GM23338 (cell line): ENCODE results near the gene DOCK1. TPM values are rescaled to one million over a fixed set of nuclear protein-coding genes. Genes with fewer than 3 reads are reported as not detected.

Experiments used
- ATAC-seq: fragments of 200-7000 bp; cut with Tn5 transposase; 3 replicates; pipeline ENCODE4 v1.9.1; 2020
- DNase-seq: peaks from one replicate; pipeline ENCODE4 v3.0.0-alpha.2; 2015; ENCODE audit warnings: low spot score
- H2AFZ ChIP-seq: fragments of 200-600 bp; sonication (generic); 2 replicates; pipeline ENCODE4 v1.8.0; 2016; ENCODE audit warnings: antibody characterized with exemption, mild to moderate bottlenecking, moderate library complexity
- H3F3A ChIP-seq: fragments of 200-600 bp; sonication (generic); replicated peaks from 2 replicates; pipeline ENCODE4 v1.8.0; 2017; ENCODE audit warnings: antibody characterized with exemption, mixed run types, low read depth
- H3K27ac ChIP-seq: fragments of 200-600 bp; sonication (generic); 2 replicates; pipeline ENCODE4 v1.6.1; 2016; ENCODE audit warnings: low read depth
- H3K27me3 ChIP-seq: fragments of 200-600 bp; sonication (generic); 2 replicates; pipeline ENCODE4 v1.8.0; 2016; ENCODE audit warnings: mild to moderate bottlenecking, mixed run types, moderate library complexity; ENCODE audit not compliant: insufficient read depth
- H3K36me3 ChIP-seq: fragments of 200-600 bp; sonication (generic); 2 replicates; pipeline ENCODE4 v1.8.0; 2016; ENCODE audit warnings: mild to moderate bottlenecking; ENCODE audit not compliant: insufficient read depth
- H3K4me1 ChIP-seq: fragments of 200-600 bp; sonication (generic); 2 replicates; pipeline ENCODE4 v1.8.0; 2016; ENCODE audit warnings: mild to moderate bottlenecking, moderate library complexity; ENCODE audit not compliant: insufficient read depth
- H3K4me2 ChIP-seq: fragments of 200-600 bp; sonication (generic); 2 replicates; pipeline ENCODE4 v1.7.1; 2017; ENCODE audit warnings: mixed run types
- H3K4me3 ChIP-seq: fragments of 200-600 bp; sonication (generic); 2 replicates; pipeline ENCODE4 v1.6.1; 2016; ENCODE audit warnings: mixed run types
- H3K79me2 ChIP-seq: fragments of 200-600 bp; sonication (generic); replicated peaks from 2 replicates; pipeline ENCODE4 v1.8.0; 2017; ENCODE audit warnings: mild to moderate bottlenecking; ENCODE audit not compliant: insufficient read depth
- H3K9me2 ChIP-seq: fragments of 200-600 bp; sonication (generic); 2 replicates; pipeline ENCODE4 v1.8.0; 2017; ENCODE audit not compliant: insufficient read depth
- H4K20me1 ChIP-seq: fragments of 200-600 bp; sonication (generic); replicated peaks from 2 replicates; pipeline ENCODE4 v1.8.0; 2017; ENCODE audit warnings: mild to moderate bottlenecking; ENCODE audit not compliant: insufficient read depth
- H3K27ac Mint-ChIP-seq: 2 replicates; pipeline ENCODE4 v1.8.0; 2020; ENCODE audit warnings: inconsistent platforms, mild to moderate bottlenecking, moderate library complexity, mixed read lengths
- H3K27me3 Mint-ChIP-seq: 3 replicates; pipeline ENCODE4 v1.8.0; 2022; ENCODE audit warnings: low read depth, mild to moderate bottlenecking, moderate library complexity, mixed read lengths, inconsistent platforms; ENCODE audit not compliant: insufficient read depth, poor library complexity
- H3K36me3 Mint-ChIP-seq: 3 replicates; pipeline ENCODE4 v1.8.0; 2021; ENCODE audit warnings: low read depth, mild to moderate bottlenecking, inconsistent platforms, moderate library complexity, mixed read lengths
- H3K4me1 Mint-ChIP-seq: 3 replicates; pipeline ENCODE4 v1.8.0; 2020; ENCODE audit warnings: mild to moderate bottlenecking, inconsistent platforms, mixed read lengths
- H3K4me3 Mint-ChIP-seq: 3 replicates; pipeline ENCODE4 v1.8.0; 2021; ENCODE audit warnings: moderate library complexity, mild to moderate bottlenecking, inconsistent platforms, mixed read lengths
- H3K9me3 Mint-ChIP-seq: 3 replicates; pipeline ENCODE4 v1.8.0; 2020; ENCODE audit warnings: moderate library complexity, mild to moderate bottlenecking, inconsistent platforms, mixed read lengths
- CTCF ChIP-seq, 2 experiments: fragments of 200-600 bp in 1 of 2; sonication (generic) in 1 of 2; conservative IDR thresholded peaks; 2 replicates each; pipeline versions ENCODE4 v1.5.1 to v1.6.1; 2016 to 2017; ENCODE audit warnings: antibody characterized with exemption in 2 of 2, low read depth in 2 of 2, mild to moderate bottlenecking in 2 of 2, moderate library complexity in 1 of 2
- ETS1 ChIP-seq: IDR thresholded peaks from 2 replicates; pipeline ENCODE4 v1.6.1; 2016; ENCODE audit warnings: antibody characterized with exemption
- EZH2 ChIP-seq: fragments of 200-600 bp; sonication (generic); IDR thresholded peaks from one replicate; pipeline ENCODE4 v1.8.0; 2017; ENCODE audit warnings: antibody characterized with exemption, mild to moderate bottlenecking, low read depth; ENCODE audit not compliant: unreplicated experiment
- JUNB ChIP-seq: IDR thresholded peaks from one replicate; pipeline ENCODE4 v1.6.1; 2016; ENCODE audit warnings: antibody characterized with exemption; ENCODE audit not compliant: unreplicated experiment
- NANOG ChIP-seq: IDR thresholded peaks from 2 replicates; pipeline ENCODE4 v1.6.1; 2016; ENCODE audit warnings: antibody characterized with exemption, borderline replicate concordance
- POLR2AphosphoS5 ChIP-seq: IDR thresholded peaks from 2 replicates; pipeline ENCODE4 v1.6.1; 2016; ENCODE audit warnings: antibody characterized with exemption, low read depth
- REST ChIP-seq: IDR thresholded peaks from one replicate; pipeline ENCODE4 v1.6.1; 2018; ENCODE audit warnings: antibody characterized with exemption; ENCODE audit not compliant: unreplicated experiment
- STAT1 ChIP-seq: IDR thresholded peaks from one replicate; pipeline ENCODE4 v1.6.1; 2016; ENCODE audit warnings: antibody characterized with exemption; ENCODE audit not compliant: unreplicated experiment
- ZNF462 ChIP-seq: fragments of 250-450 bp; sonication (Bioruptor Pico); IDR thresholded peaks from 2 replicates; pipeline ENCODE4 v1.5.0; 2020; ENCODE audit warnings: mild to moderate bottlenecking, moderate library complexity
- polyA plus RNA-seq: library from polyadenylated mRNA; unstranded; fragments of >200 nt; fragmentation: Nextera tagmentation; extraction: Ambion mirVana; gene quantifications from 2 replicates; pipeline ENCODE4 v1.2.1, GENCODE V29; 2016
- total RNA-seq: library from RNA; depleted of rRNA; stranded (reverse); fragments of >200 nt; shearing (Covaris generic); gene quantifications from 2 replicates; pipeline ENCODE4 v1.2.3, GENCODE V29; 2014

Gene DOCK1
- total and polyA plus RNA-seq, 2 experiments from 2014 or later, result 13.2 to 55.3 TPM

GRCh38 chr10:127135844-127136577, 230.8 kb downstream of the DOCK1 start (continued):
- no peak for TF ChIP-seq ZNF462 (CRISPR knock-in tag)

- ATAC-seq (no peak), DNase-seq (no peak)
- peaks cover 3% of the 10 kb centered on the region; the same call in 1 of the 3 replicates for H3K4me1 Mint-ChIP-seq
- Histone ChIP-seq H3K27me3 (no peaks in the 10 kb centered on the region), H4K20me1 (peaks cover 4% of the 10 kb centered on the region; the same call in 1 of the 2 replicates), H3K4me3 (no peak overlapping the region), H3F3A (no peaks in the 10 kb centered on the region), H3K27ac (no peak overlapping the region), H3K4me2 (no peak overlapping the region), H3K79me2 (no peaks in the 10 kb centered on the region), H3K4me1 (no peaks in the 10 kb centered on the region), H3K9me2 (no peaks in the 10 kb centered on the region), H2AFZ (no peak overlapping the region), H3K36me3 (no peaks in the 10 kb centered on the region)
- no peaks in the 10 kb centered on the region for H3K9me3 Mint-ChIP-seq
- no peak overlapping the region for H3K27ac Mint-ChIP-seq
- no peak overlapping the region for H3K4me3 Mint-ChIP-seq
- H3K27me3 Mint-ChIP-seq, result peaks cover 3% of the 10 kb centered on the region
- H3K36me3 Mint-ChIP-seq, result peaks cover 3% of the 10 kb centered on the region; the same call in 1 of the 3 replicates
- TF ChIP-seq ETS1 (no peak), STAT1 (no peak), CTCF (conservative IDR thresholded peaks at IDR 0.05; ENCODE audit: low read depth in 2 of 2) (no peak), EZH2 (no peak), JUNB (no peak), POLR2AphosphoS5 (no peak), REST (no peak), NANOG (no peak)
These were observed 232.2 kb downstream of the DOCK1 start for GRCh38 chr10:127137391-127137790.
